GM08714 (cell line): ENCODE measurements around the gene IRX2.

Experiments used
- H3K4me3 ChIP-seq: fragments of 200-500 bp; sonication (Bioruptor generic); 2 replicates; pipeline ENCODE4 v1.5.1; 2014; ENCODE audit warnings: mild to moderate bottlenecking, low read length, inconsistent platforms
- ZNF274 ChIP-seq: IDR thresholded peaks from 2 replicates; pipeline ENCODE4 v1.6.1; 2012; ENCODE audit warnings: mild to moderate bottlenecking, low read depth, low read length

IRX2 gene

GRCh38 chr5:2725980-2726765 lies 25.3 kb downstream of the IRX2 start:
- no peak overlapping the region for H3K4me3 ChIP-seq
- no peak for TF ChIP-seq ZNF274

GRCh38 chr5:2724831-2725230 lies 26.6 kb downstream of the IRX2 start:
- TF ChIP-seq ZNF274: no peak
- no peak overlapping the region for H3K4me3 ChIP-seq

- H3K4me3 ChIP-seq: no peak overlapping the region
- TF ChIP-seq ZNF274: no peak
Observed at GRCh38 chr5:2724031-2724581, 27.4 kb downstream of the IRX2 start.

GRCh38 chr5:2722901-2723300 lies 28.6 kb downstream of the IRX2 start:
- H3K4me3 ChIP-seq: no peak overlapping the region
- TF ChIP-seq ZNF274: no peak

DNA sequence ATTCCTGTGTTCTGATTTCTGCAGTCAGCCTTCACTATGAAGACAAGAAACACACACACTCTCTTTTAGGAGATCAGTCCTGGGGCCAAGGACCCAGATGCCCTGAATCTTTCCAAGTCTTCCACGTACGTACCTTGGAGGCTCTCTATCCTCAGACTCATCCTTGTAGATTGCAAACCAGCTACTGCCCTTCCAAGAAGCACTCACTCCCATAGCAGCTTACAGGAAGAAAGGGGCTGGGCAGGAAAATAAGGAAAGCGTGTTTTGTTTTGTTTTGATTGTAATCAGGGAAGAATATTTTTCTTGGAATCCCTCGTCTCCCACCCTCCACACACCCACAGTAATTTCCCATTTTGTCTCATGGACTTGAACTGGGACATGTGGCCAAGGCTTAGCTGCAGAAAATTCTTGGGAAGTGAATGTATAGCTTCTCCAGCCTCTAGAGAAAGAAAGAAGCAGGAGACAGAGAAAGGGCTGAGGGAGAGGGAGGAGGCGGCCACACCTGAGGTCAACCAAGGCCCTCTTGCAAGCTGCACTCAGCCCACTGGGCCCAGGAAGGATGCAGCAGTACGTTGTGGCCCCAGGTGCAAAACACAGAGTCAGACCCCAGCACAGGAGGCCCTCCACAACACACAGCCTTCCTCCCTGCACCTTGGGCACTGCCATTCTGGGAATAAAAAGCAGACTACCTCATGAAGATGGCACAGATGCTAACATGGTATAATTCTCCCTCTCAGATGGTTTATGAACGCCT lies 29.9 kb downstream of the IRX2 start:
- TF ChIP-seq ZNF274: no peak
- no peak overlapping the region for H3K4me3 ChIP-seq

GRCh38 chr5:2719332-2719731 lies 32.1 kb downstream of the IRX2 start:
- TF ChIP-seq ZNF274: no peak

DNA sequence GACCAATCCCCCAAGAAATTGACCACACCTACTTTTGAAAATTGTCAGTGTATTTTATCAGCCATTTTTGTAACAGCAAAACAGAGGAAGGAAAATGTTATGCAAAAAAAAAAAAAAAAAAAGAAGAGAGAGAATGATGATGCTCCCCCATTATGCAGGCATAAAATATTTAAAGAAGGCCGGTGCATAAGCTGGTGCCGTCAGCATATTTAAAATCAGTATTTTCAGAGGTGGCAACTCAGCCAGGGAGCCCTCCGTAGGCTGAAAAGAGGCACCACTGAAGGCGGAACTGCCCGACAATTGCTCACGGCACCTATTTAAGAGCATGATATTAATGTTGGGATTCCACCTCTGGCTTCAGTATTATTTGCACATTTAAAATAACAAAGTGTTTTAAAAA lies 33.4 kb downstream of the IRX2 start:
- TF ChIP-seq ZNF274: no peak
- H3K4me3 ChIP-seq: no peak overlapping the region

More at GRCh38 chr5:2719332-2719731, 32.1 kb downstream of the IRX2 start:
- no peak overlapping the region for H3K4me3 ChIP-seq

DNA sequence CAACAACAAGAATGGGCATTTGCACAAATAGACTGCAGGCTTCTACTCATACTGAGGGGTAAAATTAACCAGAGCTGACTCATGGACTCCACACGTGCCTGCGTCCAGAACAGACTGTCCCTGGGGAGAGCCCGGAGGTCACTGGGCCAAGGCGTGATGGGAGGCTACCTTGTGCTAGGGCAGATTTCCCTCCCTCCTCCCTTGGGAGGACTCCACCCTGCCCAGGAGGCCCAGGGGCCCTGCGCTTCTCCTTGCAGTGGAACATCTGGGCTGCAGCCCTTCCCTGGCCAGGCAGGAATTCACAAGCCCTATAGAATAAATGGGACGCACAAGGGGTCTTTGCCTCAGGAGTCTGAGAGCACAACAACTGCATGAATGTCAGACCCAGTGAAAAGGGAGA lies 35.6 kb downstream of the IRX2 start:
- no peak for TF ChIP-seq ZNF274

DNA sequence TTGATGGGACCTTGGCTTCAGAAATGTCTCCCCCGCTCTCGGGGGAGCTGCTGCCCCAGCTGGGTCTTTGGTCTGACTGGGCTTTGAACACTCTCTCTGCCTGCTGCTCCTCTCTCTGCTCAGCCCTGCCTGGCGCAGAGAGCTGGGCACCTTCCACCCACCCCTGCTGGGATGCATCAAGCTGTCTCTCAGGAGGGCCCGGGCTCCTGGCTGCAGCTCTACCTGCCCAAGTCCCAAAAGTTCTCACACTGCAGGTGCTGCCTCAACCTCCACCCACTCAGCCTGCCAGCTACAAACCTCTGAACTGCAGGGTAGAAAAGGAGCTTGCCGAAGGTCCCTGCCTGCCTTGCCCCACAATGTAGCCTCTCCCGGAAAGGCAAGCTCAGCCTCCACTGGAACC lies 36.7 kb downstream of the IRX2 start:
- no peak overlapping the region for H3K4me3 ChIP-seq
- no peak for TF ChIP-seq ZNF274

More for the DNA sequence above, 35.6 kb downstream of the IRX2 start:
- no peak overlapping the region for H3K4me3 ChIP-seq

DNA sequence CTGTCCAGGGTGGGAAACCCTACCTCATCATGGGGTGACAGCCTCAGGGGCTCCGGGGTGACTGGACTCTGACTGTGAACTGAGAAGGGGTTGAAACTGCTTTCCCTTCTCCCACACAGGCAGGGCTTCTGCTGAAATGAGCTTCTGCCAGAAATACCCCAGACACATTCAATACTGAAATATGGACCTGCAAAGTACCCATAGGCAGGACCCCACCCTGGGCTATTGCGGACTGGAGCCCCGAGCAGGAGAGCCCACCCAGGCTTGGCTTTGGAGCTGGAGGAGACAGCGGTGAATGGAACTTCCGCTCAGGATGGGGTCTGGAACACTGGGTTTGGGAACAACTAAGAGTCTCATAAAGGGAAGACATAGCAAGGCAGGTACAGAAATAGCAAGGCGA lies 37.5 kb downstream of the IRX2 start:
- no peak for TF ChIP-seq ZNF274
- no peak overlapping the region for H3K4me3 ChIP-seq

DNA sequence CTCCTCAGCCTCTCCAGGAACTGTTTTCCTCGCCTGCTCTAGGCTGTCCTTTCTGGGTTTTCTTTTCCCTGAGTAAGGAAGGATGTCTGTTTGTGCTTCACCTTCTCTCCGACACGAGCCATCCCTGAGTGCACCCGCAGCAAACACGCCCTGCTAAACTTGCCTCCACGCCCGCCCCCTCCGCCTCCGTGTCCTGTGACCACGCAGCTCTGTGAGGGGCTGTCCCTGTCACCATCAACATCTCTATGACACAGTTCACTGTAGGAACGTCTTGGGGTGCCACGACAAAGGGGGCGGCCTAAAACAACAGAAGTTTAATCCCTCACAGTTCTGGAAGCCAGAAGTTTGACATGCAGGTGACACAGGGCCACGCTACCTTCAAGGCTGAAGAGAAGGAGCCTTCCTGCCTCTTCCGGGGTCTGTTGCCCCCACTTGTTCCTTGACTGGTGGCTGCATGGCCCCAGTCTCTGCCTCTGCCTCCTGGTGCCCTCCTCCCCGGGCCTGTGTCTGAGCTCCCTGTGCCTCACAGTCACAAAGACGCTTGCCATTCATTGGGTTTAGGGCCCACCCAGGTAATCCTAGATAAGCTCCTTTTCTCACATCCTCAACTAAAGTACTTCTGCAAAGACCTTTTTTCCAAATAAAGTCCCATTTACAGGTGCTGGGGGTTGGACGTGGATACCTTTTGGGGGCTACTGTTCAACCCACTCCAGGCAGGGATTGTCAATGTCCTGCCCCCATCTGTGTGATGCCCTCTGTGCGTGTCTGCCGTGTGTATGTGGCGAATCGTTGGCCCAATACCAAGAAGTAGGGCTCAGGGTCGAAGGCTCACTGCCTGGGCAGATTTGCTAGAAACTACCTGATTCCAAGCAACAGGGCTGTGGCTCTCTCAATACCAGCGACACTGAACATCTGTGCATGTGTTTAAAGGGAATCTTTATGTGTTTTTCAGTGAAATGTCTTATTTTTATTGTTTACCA lies 39.7 kb downstream of the IRX2 start:
- no peak for TF ChIP-seq ZNF274
- no peak overlapping the region for H3K4me3 ChIP-seq

- no peak for TF ChIP-seq ZNF274
- H3K4me3 ChIP-seq: no peak overlapping the region
Observed at GRCh38 chr5:2710910-2711309, 40.6 kb downstream of the IRX2 start.

DNA sequence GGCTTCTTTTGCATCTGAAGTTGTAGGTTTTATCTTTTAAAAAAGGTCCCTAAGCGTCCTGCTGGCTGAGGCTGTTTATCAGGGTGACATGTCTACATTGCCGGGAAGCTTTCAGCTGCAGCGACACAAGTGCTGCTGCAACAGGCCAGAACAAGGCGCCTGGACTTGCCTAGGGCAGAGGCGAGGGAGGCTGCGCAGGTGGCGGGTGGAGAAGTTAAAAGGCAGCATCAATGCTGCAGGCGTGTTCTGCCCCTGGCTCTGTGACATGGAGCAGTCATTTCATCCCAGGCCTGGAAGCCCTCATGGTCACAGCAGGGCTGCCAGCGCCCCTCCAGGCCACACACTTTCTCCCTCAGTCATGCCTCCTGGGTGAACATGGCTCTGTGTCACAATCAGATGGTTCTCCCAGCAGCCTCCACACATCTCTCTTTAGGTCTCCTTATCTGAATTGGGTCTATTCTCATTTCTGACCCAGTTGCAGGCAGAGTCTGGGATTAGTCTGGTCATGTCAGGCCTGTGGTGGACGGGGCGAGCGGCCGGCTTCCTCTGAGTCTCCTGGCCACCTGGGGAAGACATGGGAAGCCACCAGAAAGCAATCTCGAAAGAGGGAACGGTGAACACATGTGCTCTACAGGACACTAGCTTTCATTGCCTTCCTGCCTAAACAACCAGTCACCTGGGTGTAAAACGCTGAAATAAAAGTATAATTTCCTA lies 41.3 kb downstream of the IRX2 start:
- no peak overlapping the region for H3K4me3 ChIP-seq
- no peak for TF ChIP-seq ZNF274

- no peak for TF ChIP-seq ZNF274
- no peak overlapping the region for H3K4me3 ChIP-seq
Observed at GRCh38 chr5:2708751-2709150, 42.7 kb downstream of the IRX2 start.
